Osteoblast (primary cell): ENCODE data around the gene TCF25. TPM values are rescaled to one million over a fixed set of nuclear protein-coding genes. Genes with fewer than 3 reads are reported as not detected.
A peak's percentile ranks its signal among the peaks of the same experiment; 100 is the strongest.

Source experiments
- DNase-seq: peaks from one replicate; pipeline ENCODE4 v3.0.0; 2011; ENCODE audit warnings: low spot score, mixed read lengths; ENCODE audit not compliant: insufficient read length; ENCODE audit errors: missing footprints
- H2AFZ ChIP-seq: 2 replicates; pipeline ENCODE4 v1.6.0; 2011; ENCODE audit warnings: mild to moderate bottlenecking, low read length
- H3K27ac ChIP-seq: 2 replicates; pipeline ENCODE4 v1.5.1; 2011; ENCODE audit warnings: mild to moderate bottlenecking, low read depth, low read length, moderate library complexity
- H3K27me3 ChIP-seq: 2 replicates; pipeline ENCODE4 v1.6.0; 2012; ENCODE audit warnings: mild to moderate bottlenecking, control low read depth, inconsistent platforms, low read length, moderate library complexity; ENCODE audit not compliant: insufficient read depth
- H3K36me3 ChIP-seq: 2 replicates; pipeline ENCODE4 v1.5.1; 2011; ENCODE audit warnings: mild to moderate bottlenecking, low read length, control low read depth, moderate library complexity; ENCODE audit not compliant: insufficient read depth
- H3K4me1 ChIP-seq: 2 replicates; pipeline ENCODE4 v1.5.1; 2011; ENCODE audit warnings: mild to moderate bottlenecking, low read length, control low read depth, moderate library complexity; ENCODE audit not compliant: insufficient read depth
- H3K4me2 ChIP-seq: 2 replicates; pipeline ENCODE4 v1.6.0; 2011; ENCODE audit warnings: mild to moderate bottlenecking, low read length; ENCODE audit not compliant: insufficient read depth
- H3K4me3 ChIP-seq: fragments of 200-600 bp; sonication (generic); 3 replicates; pipeline ENCODE4 v1.5.1; 2012; ENCODE audit warnings: mild to moderate bottlenecking, low read length, inconsistent platforms; ENCODE audit not compliant: insufficient read depth
- H3K79me2 ChIP-seq: 2 replicates; pipeline ENCODE4 v1.6.0; 2012; ENCODE audit warnings: mild to moderate bottlenecking, low read length, control low read depth, inconsistent platforms; ENCODE audit not compliant: insufficient read depth
- H3K9me3 ChIP-seq: 2 replicates; pipeline ENCODE4 v1.5.1; 2011; ENCODE audit warnings: low read depth, low read length, control low read depth
- H4K20me1 ChIP-seq: 2 replicates; pipeline ENCODE4 v1.6.0; 2012; ENCODE audit warnings: mild to moderate bottlenecking, low read length, control low read depth; ENCODE audit not compliant: insufficient read depth
- total RNA-seq: library from RNA; depleted of rRNA; stranded (reverse); fragments of >200 nt; gene quantifications from 2 replicates; pipeline ENCODE4 v1.2.3, GENCODE V29; 2012
- TF ChIP-seq, protein P1 (sequence below): IDR thresholded peaks from 2 replicates; pipeline ENCODE4 v1.5.1; 2011; ENCODE audit warnings: mild to moderate bottlenecking, low read depth, low read length, moderate library complexity; ENCODE audit errors: extremely low read depth

TCF25 gene
- total RNA-seq, 1 donor = 230 TPM

GRCh38 chr16:89827383-89828198 is 45.8 kb upstream of the TCF25 start:
- Histone ChIP-seq H3K36me3 (no peaks in the 10 kb centered on the region), H3K4me3 (peak overlapping the region; percentile 61), H3K27me3 (no peaks in the 10 kb centered on the region), H3K4me2 (peak overlapping the region; percentile 79), H4K20me1 (peaks cover 7% of the 10 kb centered on the region), H2AFZ (peak overlapping the region; percentile 70), H3K9me3 (no peaks in the 10 kb centered on the region), H3K79me2 (no peaks in the 10 kb centered on the region), H3K4me1 (peaks cover 12% of the 10 kb centered on the region), H3K27ac (no peak overlapping the region)
- TF ChIP-seq, protein P1, sequence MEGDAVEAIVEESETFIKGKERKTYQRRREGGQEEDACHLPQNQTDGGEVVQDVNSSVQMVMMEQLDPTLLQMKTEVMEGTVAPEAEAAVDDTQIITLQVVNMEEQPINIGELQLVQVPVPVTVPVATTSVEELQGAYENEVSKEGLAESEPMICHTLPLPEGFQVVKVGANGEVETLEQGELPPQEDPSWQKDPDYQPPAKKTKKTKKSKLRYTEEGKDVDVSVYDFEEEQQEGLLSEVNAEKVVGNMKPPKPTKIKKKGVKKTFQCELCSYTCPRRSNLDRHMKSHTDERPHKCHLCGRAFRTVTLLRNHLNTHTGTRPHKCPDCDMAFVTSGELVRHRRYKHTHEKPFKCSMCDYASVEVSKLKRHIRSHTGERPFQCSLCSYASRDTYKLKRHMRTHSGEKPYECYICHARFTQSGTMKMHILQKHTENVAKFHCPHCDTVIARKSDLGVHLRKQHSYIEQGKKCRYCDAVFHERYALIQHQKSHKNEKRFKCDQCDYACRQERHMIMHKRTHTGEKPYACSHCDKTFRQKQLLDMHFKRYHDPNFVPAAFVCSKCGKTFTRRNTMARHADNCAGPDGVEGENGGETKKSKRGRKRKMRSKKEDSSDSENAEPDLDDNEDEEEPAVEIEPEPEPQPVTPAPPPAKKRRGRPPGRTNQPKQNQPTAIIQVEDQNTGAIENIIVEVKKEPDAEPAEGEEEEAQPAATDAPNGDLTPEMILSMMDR = no peak
- DNase-seq = peak; percentile 88

DNA sequence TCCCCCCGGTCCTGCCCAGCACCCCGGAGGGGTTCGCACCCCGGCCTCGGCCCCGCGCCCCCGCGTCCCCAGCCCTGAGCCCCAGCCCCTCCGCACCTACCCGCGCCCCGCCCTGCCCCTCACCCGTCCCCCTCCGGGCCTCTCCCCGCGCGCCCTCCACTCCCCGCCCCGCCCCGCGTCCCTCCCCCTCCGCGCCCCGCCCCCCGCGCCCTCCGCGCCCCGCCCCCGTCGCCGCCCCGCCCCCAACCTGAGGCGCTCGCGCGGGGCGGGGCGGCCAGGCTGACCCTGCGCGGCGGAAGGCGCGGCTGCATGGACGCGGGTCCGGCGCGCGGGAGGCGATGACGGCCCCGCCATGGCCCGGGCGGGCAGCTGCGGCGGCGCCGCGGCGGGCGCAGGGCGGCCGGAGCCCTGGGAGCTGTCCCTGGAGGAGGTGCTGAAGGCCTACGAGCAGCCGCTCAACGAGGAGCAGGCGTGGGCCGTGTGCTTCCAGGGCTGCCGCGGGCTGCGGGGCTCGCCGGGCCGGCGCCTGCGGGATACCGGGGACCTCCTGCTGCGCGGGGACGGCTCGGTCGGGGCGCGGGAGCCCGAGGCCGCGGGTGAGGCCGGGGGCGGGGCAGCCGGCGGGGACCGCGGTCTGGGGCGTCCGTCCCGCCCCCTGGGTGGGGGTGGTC is 45.1 kb upstream of the TCF25 start, which contains the start of gene SPIRE2:
Gene SPIRE2, plus strand, starts transcription at position 277 of the 671 bp plus-strand sequence. Its CDS starts 76 bp downstream, at position 353.
- Histone ChIP-seq H3K9me3 (no peaks in the 10 kb centered on the region), H3K4me1 (peaks cover 12% of the 10 kb centered on the region), H3K79me2 (no peaks in the 10 kb centered on the region), H3K4me2 (peak within 1 kb of the TSS; percentile 79), H3K27me3 (no peaks in the 10 kb centered on the region), H3K27ac (no peak within 1 kb of the TSS), H4K20me1 (peaks cover 4% of the 10 kb centered on the region), H2AFZ (peak within 1 kb of the TSS; percentile 70), H3K36me3 (no peaks in the 10 kb centered on the region), H3K4me3 (peak within 1 kb of the TSS; percentile 61)
- DNase-seq = peak; percentile 99
- TF ChIP-seq, protein P1 = no peak

DNA sequence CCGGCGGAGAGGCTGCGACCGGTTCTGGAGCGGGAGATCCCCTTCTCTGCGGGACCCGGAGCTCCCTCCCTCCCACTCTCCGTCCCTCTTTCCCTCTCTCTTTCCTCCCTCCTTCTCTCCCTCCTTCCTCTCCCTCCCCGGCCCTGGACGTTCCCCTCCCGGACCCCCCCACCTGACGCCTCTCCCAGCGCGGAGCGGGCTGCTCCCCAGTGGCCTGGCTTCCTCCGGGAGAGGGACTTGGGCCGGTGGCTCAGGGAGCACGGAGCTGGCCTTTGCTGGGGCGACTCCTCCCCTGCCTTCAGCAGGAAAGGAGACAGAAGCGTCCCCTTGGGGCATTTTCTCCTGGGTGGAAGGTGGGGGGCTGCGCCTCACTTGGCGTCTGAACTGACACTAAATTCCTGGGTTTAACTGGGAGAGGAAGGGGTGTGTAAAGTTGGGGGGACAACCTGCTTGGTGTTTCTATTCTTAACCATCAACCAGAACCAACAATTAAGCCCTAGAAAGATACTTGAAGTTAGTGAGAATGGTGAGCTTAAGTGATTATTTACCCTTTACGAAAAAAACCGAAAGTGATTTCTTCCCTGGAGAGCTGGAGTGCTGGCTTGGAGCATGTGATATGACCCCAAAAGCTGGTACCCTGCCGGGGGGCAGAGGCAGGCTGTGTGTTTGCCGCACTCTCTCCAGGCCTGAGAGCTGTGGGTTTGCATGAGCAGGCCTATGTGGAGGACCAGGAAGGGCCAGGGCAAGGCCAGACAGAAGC is 44.3 kb upstream of the TCF25 start:
- Histone ChIP-seq H3K27ac (no peak overlapping the region), H3K36me3 (no peaks in the 10 kb centered on the region), H4K20me1 (peaks cover 4% of the 10 kb centered on the region), H3K9me3 (no peaks in the 10 kb centered on the region), H3K4me3 (peak overlapping the region; percentile 50), H3K27me3 (no peaks in the 10 kb centered on the region), H3K4me1 (peaks cover 12% of the 10 kb centered on the region), H3K4me2 (peak overlapping the region; percentile 53), H3K79me2 (no peaks in the 10 kb centered on the region), H2AFZ (no peak overlapping the region)
- DNase-seq = peak; percentile 49
- TF ChIP-seq, protein P1 = no peak
